Endothelial cell of umbilical vein (primary cell): ENCODE results near the gene PRR15.

ENCODE experiments used
- CTCF ChIP-seq, 2 donors: IDR thresholded peaks; 1 replicate in 1 of 2; 2 replicates in 1 of 2; pipeline ENCODE4 v1.5.1; 2011; ENCODE audit warnings: low read length in 2 of 2, mild to moderate bottlenecking in 2 of 2, moderate library complexity in 2 of 2, control low read depth in 1 of 2, inconsistent platforms in 1 of 2, low read depth in 1 of 2; ENCODE audit not compliant: insufficient read depth in 1 of 2; ENCODE audit errors: extremely low read depth in 1 of 2
- EZH2 ChIP-seq: IDR thresholded peaks from 2 replicates; pipeline ENCODE4 v1.6.1; 2012; ENCODE audit warnings: borderline replicate concordance, low read depth, mild to moderate bottlenecking, moderate library complexity, low read length, inconsistent platforms; ENCODE audit not compliant: severe bottlenecking
- FOS ChIP-seq: IDR thresholded peaks from 2 replicates; pipeline ENCODE4 v1.6.1; 2011; ENCODE audit warnings: mild to moderate bottlenecking, low read length, moderate library complexity, borderline replicate concordance; ENCODE audit not compliant: insufficient read depth
- GATA2 ChIP-seq: IDR thresholded peaks from 2 replicates; pipeline ENCODE4 v1.7.0; 2011; ENCODE audit warnings: low read depth, mild to moderate bottlenecking, moderate library complexity, mixed read lengths, low read length; ENCODE audit not compliant: insufficient read length, insufficient read depth
- JUN ChIP-seq: IDR thresholded peaks from 2 replicates; pipeline ENCODE4 v1.6.1; 2011; ENCODE audit warnings: borderline replicate concordance, low read depth; ENCODE audit not compliant: insufficient read length, insufficient read depth
- MAX ChIP-seq: IDR thresholded peaks from 2 replicates; pipeline ENCODE4 v1.6.1; 2011; ENCODE audit not compliant: insufficient read depth, insufficient read length
- POLR2A ChIP-seq: IDR thresholded peaks from 2 replicates; pipeline ENCODE4 v1.6.1; 2012; ENCODE audit warnings: low read depth, mild to moderate bottlenecking, control low read depth, low read length
- POLR2AphosphoS5 ChIP-seq: IDR thresholded peaks from 2 replicates; pipeline ENCODE4 v1.6.1; 2012; ENCODE audit warnings: low read depth, mild to moderate bottlenecking, control low read depth, low read length, moderate library complexity; ENCODE audit not compliant: insufficient read depth

- TF ChIP-seq CTCF (IDR thresholded peaks at IDR 0.05; ENCODE audit: extremely low read depth in 1 of 2, insufficient read depth in 1 of 2, low read depth in 1 of 2, low read length in 2 of 2), result no peak
- TF ChIP-seq EZH2, result no peak
- TF ChIP-seq FOS, result no peak
- TF ChIP-seq POLR2A, result no peak
- no peak for TF ChIP-seq POLR2AphosphoS5
- no peak for TF ChIP-seq MAX
- TF ChIP-seq JUN, result no peak
- no peak for TF ChIP-seq GATA2
These were observed 50.6 kb downstream of the PRR15 start for GRCh38 chr7:29614229-29614628.
